Suprapubic skin (tissue), 4 donors: ENCODE results near the gene FOXL3. TPM values are rescaled to one million over a fixed set of nuclear protein-coding genes. Genes with fewer than 3 reads are reported as not detected.

Experiments
- DNase-seq, 2 donors: peaks; one replicate each; pipeline ENCODE4 v3.0.0-alpha.2; 2019; ENCODE audit warnings: low spot score in 2 of 2
- H3K27ac ChIP-seq: fragments of 200-600 bp; sonication (generic); one replicate; pipeline ENCODE4 v1.5.1; 2019
- H3K27me3 ChIP-seq: fragments of 200-600 bp; sonication (generic); one replicate; pipeline ENCODE4 v1.5.1; 2019
- H3K36me3 ChIP-seq: fragments of 200-600 bp; sonication (generic); one replicate; pipeline ENCODE4 v1.5.1; 2019
- H3K4me1 ChIP-seq: fragments of 200-600 bp; sonication (generic); one replicate; pipeline ENCODE4 v1.5.1; 2019
- H3K4me3 ChIP-seq: fragments of 200-600 bp; sonication (generic); one replicate; pipeline ENCODE4 v1.5.1; 2019; ENCODE audit warnings: mild to moderate bottlenecking
- H3K9me3 ChIP-seq: fragments of 200-600 bp; sonication (generic); one replicate; pipeline ENCODE4 v1.5.1; 2019
- EP300 ChIP-seq: sonication (generic); formaldehyde crosslinking; IDR thresholded peaks from one replicate; pipeline ENCODE4 v1.6.1; 2017; ENCODE audit warnings: antibody characterized with exemption
- POLR2A ChIP-seq, 2 donors: fragments of 450-650 bp; IDR thresholded peaks; one replicate each; pipeline ENCODE4 v1.6.1; 2017; ENCODE audit warnings: antibody characterized with exemption in 2 of 2, mild to moderate bottlenecking in 2 of 2, moderate library complexity in 2 of 2
- POLR2AphosphoS5 ChIP-seq, 3 donors: sonication (generic); formaldehyde crosslinking; IDR thresholded peaks; one replicate each; pipeline ENCODE4 v1.6.1; 2017; ENCODE audit warnings: antibody characterized with exemption in 3 of 3
- WGBS: methylation state at CpG from one replicate; pipeline ENCODE4 v1.1.5; 2018; 5-methylcytosine and 5-hydroxymethylcytosine counted together
- total RNA-seq, 4 donors: library from RNA; depleted of rRNA; stranded (reverse); fragments of >200 nt; gene quantifications; one replicate each; pipeline ENCODE4 v1.1.0, GENCODE V29; 2016
- TF ChIP-seq, protein P1 (sequence below), 2 donors: fragments of 200-600 bp in 1 of 2; fragments of 450-650 bp in 1 of 2; sonication (generic) in 1 of 2; IDR thresholded peaks; one replicate each; pipeline ENCODE4 v1.5.1; 2016 to 2019; ENCODE audit warnings: antibody characterized with exemption in 2 of 2, mild to moderate bottlenecking in 1 of 2, moderate library complexity in 1 of 2

Gene FOXL3
- total RNA-seq, 4 donors from 2014 or later = not detected

DNA sequence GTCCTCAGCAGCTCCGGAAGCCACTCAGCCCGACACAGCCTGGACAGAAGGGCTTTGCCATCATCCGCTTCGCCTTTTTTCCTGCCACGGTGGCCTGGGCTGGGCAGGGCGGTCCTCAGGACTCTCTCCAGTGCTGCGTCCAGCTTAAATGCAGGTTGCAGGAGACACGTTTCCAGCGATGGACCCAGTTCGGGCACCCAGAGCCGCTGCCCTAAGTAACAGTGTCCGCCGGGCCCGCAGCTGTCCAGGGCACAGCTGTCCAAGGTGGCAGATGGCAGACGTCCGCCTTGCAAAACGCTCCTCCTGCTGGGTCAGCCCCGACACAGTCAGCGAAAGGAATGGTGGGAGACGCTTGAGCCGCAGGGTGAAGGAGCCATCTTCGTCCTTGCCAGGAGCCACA lies 37.0 kb upstream of the FOXL3 start:
- Histone ChIP-seq H3K9me3 (no peaks in the 10 kb centered on the region), H3K4me1 (no peaks in the 10 kb centered on the region), H3K27ac (no peak overlapping the region), H3K4me3 (no peak overlapping the region), H3K36me3 (peaks cover 79% of the 10 kb centered on the region), H3K27me3 (no peaks in the 10 kb centered on the region)
- no peak for DNase-seq
- TF ChIP-seq EP300 = no peak
- TF ChIP-seq POLR2AphosphoS5 (IDR thresholded peaks at IDR 0.05) = no peak
- no peak for TF ChIP-seq POLR2A (IDR thresholded peaks at IDR 0.05)
- TF ChIP-seq, protein P1, sequence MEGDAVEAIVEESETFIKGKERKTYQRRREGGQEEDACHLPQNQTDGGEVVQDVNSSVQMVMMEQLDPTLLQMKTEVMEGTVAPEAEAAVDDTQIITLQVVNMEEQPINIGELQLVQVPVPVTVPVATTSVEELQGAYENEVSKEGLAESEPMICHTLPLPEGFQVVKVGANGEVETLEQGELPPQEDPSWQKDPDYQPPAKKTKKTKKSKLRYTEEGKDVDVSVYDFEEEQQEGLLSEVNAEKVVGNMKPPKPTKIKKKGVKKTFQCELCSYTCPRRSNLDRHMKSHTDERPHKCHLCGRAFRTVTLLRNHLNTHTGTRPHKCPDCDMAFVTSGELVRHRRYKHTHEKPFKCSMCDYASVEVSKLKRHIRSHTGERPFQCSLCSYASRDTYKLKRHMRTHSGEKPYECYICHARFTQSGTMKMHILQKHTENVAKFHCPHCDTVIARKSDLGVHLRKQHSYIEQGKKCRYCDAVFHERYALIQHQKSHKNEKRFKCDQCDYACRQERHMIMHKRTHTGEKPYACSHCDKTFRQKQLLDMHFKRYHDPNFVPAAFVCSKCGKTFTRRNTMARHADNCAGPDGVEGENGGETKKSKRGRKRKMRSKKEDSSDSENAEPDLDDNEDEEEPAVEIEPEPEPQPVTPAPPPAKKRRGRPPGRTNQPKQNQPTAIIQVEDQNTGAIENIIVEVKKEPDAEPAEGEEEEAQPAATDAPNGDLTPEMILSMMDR (IDR thresholded peaks at IDR 0.05) = no peak
- WGBS = 89% methylated on average over 22 of the region's 22 CpGs

GRCh38 chr7:253581-254336 lies 36.2 kb upstream of the FOXL3 start:
- no peaks in the 10 kb centered on the region for H3K9me3 ChIP-seq
- no peaks in the 10 kb centered on the region for H3K27me3 ChIP-seq
- DNase-seq = no peak
- no peak overlapping the region for H3K27ac ChIP-seq
- peaks cover 74% of the 10 kb centered on the region for H3K36me3 ChIP-seq
- no peak overlapping the region for H3K4me3 ChIP-seq
- WGBS = 85% methylated on average over 30 of the region's 41 CpGs
- H3K4me1 ChIP-seq = no peaks in the 10 kb centered on the region
- TF ChIP-seq, protein P1 (IDR thresholded peaks at IDR 0.05) = no peak
- TF ChIP-seq POLR2AphosphoS5 (IDR thresholded peaks at IDR 0.05) (no peak), POLR2A (IDR thresholded peaks at IDR 0.05) (no peak), EP300 (no peak)

DNA sequence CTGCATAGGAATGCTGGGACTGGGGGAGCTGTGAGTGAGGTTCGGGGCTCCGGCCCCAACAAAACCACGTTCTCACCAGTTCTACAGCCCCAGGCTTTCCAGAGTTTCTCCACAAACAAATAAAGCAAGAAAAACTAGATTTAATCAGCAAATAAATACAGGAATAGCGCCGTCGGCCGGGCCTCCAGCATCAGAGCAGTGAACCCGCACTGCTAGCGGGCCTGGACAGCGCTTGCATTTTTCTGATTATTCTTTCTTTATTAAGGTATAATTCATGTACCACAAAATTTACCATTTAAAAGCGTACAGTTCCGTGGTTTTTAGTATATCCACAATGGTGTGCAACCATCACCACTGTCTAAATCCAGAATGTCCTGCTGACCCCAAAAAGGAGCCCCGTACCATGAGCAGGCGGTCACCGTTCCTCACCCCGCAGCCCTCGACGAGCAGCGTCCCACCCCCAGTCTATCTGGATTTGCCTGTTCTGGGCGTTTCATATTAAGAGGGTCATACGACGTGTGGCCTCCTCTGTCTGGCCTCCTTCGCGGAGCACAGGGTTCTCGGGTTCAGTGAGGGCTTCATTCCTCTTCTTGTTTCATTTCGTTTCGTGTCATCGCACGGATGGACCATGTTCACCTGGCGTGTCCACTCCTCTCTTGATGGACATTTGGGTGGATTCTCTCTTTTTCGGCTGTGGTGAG lies 35.5 kb upstream of the FOXL3 start:
- Histone ChIP-seq H3K36me3 (peaks cover 74% of the 10 kb centered on the region), H3K4me1 (no peaks in the 10 kb centered on the region), H3K27ac (no peak overlapping the region), H3K4me3 (no peak overlapping the region), H3K27me3 (no peaks in the 10 kb centered on the region), H3K9me3 (no peaks in the 10 kb centered on the region)
- TF ChIP-seq, protein P1 (IDR thresholded peaks at IDR 0.05) = no peak
- TF ChIP-seq POLR2AphosphoS5 (IDR thresholded peaks at IDR 0.05) (no peak), POLR2A (IDR thresholded peaks at IDR 0.05) (no peak), EP300 (no peak)
- DNase-seq = no peak
- WGBS = 94% methylated on average over 31 of the region's 31 CpGs

- Histone ChIP-seq H3K9me3 (no peaks in the 10 kb centered on the region), H3K36me3 (peaks cover 74% of the 10 kb centered on the region), H3K4me3 (no peak overlapping the region), H3K4me1 (no peaks in the 10 kb centered on the region), H3K27me3 (no peaks in the 10 kb centered on the region), H3K27ac (no peak overlapping the region)
- DNase-seq = no peak
- 95% methylated on average over 19 of the region's 19 CpGs for WGBS
- TF ChIP-seq, protein P1 (IDR thresholded peaks at IDR 0.05) = no peak
- no peak for TF ChIP-seq POLR2A (IDR thresholded peaks at IDR 0.05)
- TF ChIP-seq EP300 = no peak
- no peak for TF ChIP-seq POLR2AphosphoS5 (IDR thresholded peaks at IDR 0.05)
These were observed 34.9 kb upstream of the FOXL3 start for GRCh38 chr7:255038-255435.

GRCh38 chr7:255721-256361 lies 34.1 kb upstream of the FOXL3 start:
- H3K27me3 ChIP-seq = no peaks in the 10 kb centered on the region
- TF ChIP-seq EP300 (no peak), POLR2AphosphoS5 (IDR thresholded peaks at IDR 0.05) (no peak), POLR2A (IDR thresholded peaks at IDR 0.05) (no peak)
- TF ChIP-seq, protein P1 (IDR thresholded peaks at IDR 0.05) = no peak
- H3K9me3 ChIP-seq = no peaks in the 10 kb centered on the region
- H3K4me3 ChIP-seq = no peak overlapping the region
- H3K36me3 ChIP-seq = peaks cover 75% of the 10 kb centered on the region
- DNase-seq = no peak
- 90% methylated on average over 25 of the region's 44 CpGs for WGBS
- H3K4me1 ChIP-seq = no peaks in the 10 kb centered on the region
- H3K27ac ChIP-seq = no peak overlapping the region
